Endothelial cell of umbilical vein (primary cell): ENCODE measurements around the gene KIR3DL1. TPM values are rescaled to one million over a fixed set of nuclear protein-coding genes. Genes with fewer than 3 reads are reported as not detected.
"Not testable (repeated sequence)": the region's sequence is repeated elsewhere in the genome, so short reads cannot be mapped to it uniquely, and the experiment has no call there.

ENCODE experiments used
- BruUV-seq: library from RNA; stranded (reverse); fragments of 400-500 nt; replicated peaks from 2 replicates; lab custom pipeline; 2021; lab: Mats Ljungman, UMichigan
- CTCF ChIA-PET: fragments of 300-600, 350-600 bp; sonication (Branson Sonifier 250); formaldehyde crosslinking; loops from one replicate; lab custom pipeline; 2021; ENCODE audit warnings: antibody characterized with exemption, inconsistent platforms; lab: Charles Lee
- POLR2A ChIA-PET: fragments of 300-600, 350-600 bp; sonication (Branson Sonifier 250); formaldehyde crosslinking; loops from one replicate; lab custom pipeline; 2021; ENCODE audit warnings: antibody characterized with exemption, inconsistent platforms; lab: Charles Lee
- DNase-seq: peaks from one replicate; pipeline ENCODE4 v3.0.0-alpha.2; 2011; ENCODE audit warnings: low read depth, low spot score
- FAIRE-seq: peaks from 2 replicates; lab custom pipeline; 2011; peaks lifted over from hg19 to GRCh38; lab: Jason Lieb, UNC
- H2AFZ ChIP-seq: 2 replicates; pipeline ENCODE4 v1.6.0; 2012; ENCODE audit warnings: low read depth, low read length, control low read depth, inconsistent platforms
- H3K27ac ChIP-seq: 2 replicates; pipeline ENCODE4 v1.5.1; 2011; ENCODE audit warnings: low read depth, mild to moderate bottlenecking, control low read depth, low read length, moderate library complexity; ENCODE audit not compliant: insufficient read depth
- H3K27me3 ChIP-seq, 2 experiments: 2 replicates each; pipeline versions ENCODE4 v1.6.0 to v1.6.1; 2011; ENCODE audit warnings: low read length in 2 of 2, mixed read lengths in 1 of 2; ENCODE audit not compliant: control insufficient read depth in 2 of 2, insufficient read depth in 2 of 2
- H3K36me3 ChIP-seq, 2 experiments: 2 replicates in 1 of 2; 3 replicates in 1 of 2; pipeline ENCODE4 v1.5.1; 2011; ENCODE audit warnings: low read length in 2 of 2, mild to moderate bottlenecking in 1 of 2, moderate library complexity in 1 of 2; ENCODE audit not compliant: control insufficient read depth in 2 of 2, insufficient read depth in 2 of 2; ENCODE audit errors: extremely low read depth in 1 of 2
- H3K4me1 ChIP-seq: 3 replicates; pipeline ENCODE4 v1.5.1; 2011; ENCODE audit warnings: mild to moderate bottlenecking, low read length; ENCODE audit not compliant: control insufficient read depth, insufficient read depth; ENCODE audit errors: extremely low read depth
- H3K4me2 ChIP-seq: 2 replicates; pipeline ENCODE4 v1.6.1; 2011; ENCODE audit warnings: low read length, control low read depth, mixed read lengths; ENCODE audit not compliant: insufficient read depth
- H3K4me3 ChIP-seq, 3 experiments: fragments of 200-600 bp in 1 of 3; sonication (generic), shearing (Covaris generic) in 1 of 3; replicated peaks in 1 of 3; 2 replicates each; pipeline ENCODE4 v1.5.1; 2011 to 2016; ENCODE audit warnings: control low read depth in 3 of 3, low read length in 3 of 3, mild to moderate bottlenecking in 2 of 3, inconsistent platforms in 1 of 3, low read depth in 1 of 3, moderate library complexity in 1 of 3; ENCODE audit not compliant: insufficient read depth in 1 of 3
- H3K79me2 ChIP-seq: 2 replicates; pipeline ENCODE4 v1.6.0; 2012; ENCODE audit warnings: low read length, inconsistent platforms; ENCODE audit not compliant: control insufficient read depth, insufficient read depth
- H3K9ac ChIP-seq: replicated peaks from 2 replicates; pipeline ENCODE3; 2011; ENCODE audit warnings: low read length, control low read depth; ENCODE audit not compliant: insufficient read depth; ENCODE audit errors: extremely low read depth
- H3K9me1 ChIP-seq: replicated peaks from 3 replicates; pipeline ENCODE4 v1.6.0; 2011; ENCODE audit warnings: mild to moderate bottlenecking, low read length; ENCODE audit not compliant: control insufficient read depth, insufficient read depth; ENCODE audit errors: extremely low read depth
- H3K9me3 ChIP-seq: replicated peaks from 2 replicates; pipeline ENCODE4 v1.5.1; 2012; ENCODE audit warnings: low read length, inconsistent platforms; ENCODE audit not compliant: control insufficient read depth, insufficient read depth
- H4K20me1 ChIP-seq: replicated peaks from 2 replicates; pipeline ENCODE3; 2011; ENCODE audit warnings: mild to moderate bottlenecking, low read length; ENCODE audit not compliant: control insufficient read depth, insufficient read depth; ENCODE audit errors: extremely low read depth
- EZH2 ChIP-seq: IDR thresholded peaks from 2 replicates; pipeline ENCODE4 v1.6.1; 2012; ENCODE audit warnings: borderline replicate concordance, low read depth, mild to moderate bottlenecking, moderate library complexity, low read length, inconsistent platforms; ENCODE audit not compliant: severe bottlenecking
- FOS ChIP-seq: IDR thresholded peaks from 2 replicates; pipeline ENCODE4 v1.6.1; 2011; ENCODE audit warnings: mild to moderate bottlenecking, low read length, moderate library complexity, borderline replicate concordance; ENCODE audit not compliant: insufficient read depth
- GATA2 ChIP-seq: IDR thresholded peaks from 2 replicates; pipeline ENCODE4 v1.7.0; 2011; ENCODE audit warnings: low read depth, mild to moderate bottlenecking, moderate library complexity, mixed read lengths, low read length; ENCODE audit not compliant: insufficient read length, insufficient read depth
- JUN ChIP-seq: IDR thresholded peaks from 2 replicates; pipeline ENCODE4 v1.6.1; 2011; ENCODE audit warnings: borderline replicate concordance, low read depth; ENCODE audit not compliant: insufficient read length, insufficient read depth
- MYC ChIP-seq: IDR thresholded peaks from one replicate; pipeline ENCODE4 v1.6.1; 2011; ENCODE audit warnings: mild to moderate bottlenecking, low read depth, low read length
- POLR2A ChIP-seq: IDR thresholded peaks from 2 replicates; pipeline ENCODE4 v1.6.1; 2012; ENCODE audit warnings: low read depth, mild to moderate bottlenecking, control low read depth, low read length
- POLR2AphosphoS5 ChIP-seq: IDR thresholded peaks from 2 replicates; pipeline ENCODE4 v1.6.1; 2012; ENCODE audit warnings: low read depth, mild to moderate bottlenecking, control low read depth, low read length, moderate library complexity; ENCODE audit not compliant: insufficient read depth
- dilution Hi-C: fragments of 300-500 bp; cut with MboI; formaldehyde crosslinking; loops from one replicate; pipeline ENCODE4 v1.15.0; 2019; ENCODE audit warnings: low sequenced_read_pairs; ENCODE audit not compliant: extremely low pct_ligation_motif_present
- intact Hi-C: fragments of 100-400 bp; cut with micrococcal nuclease; formaldehyde crosslinking; loops from one replicate; pipeline ENCODE4 v1.10.0; 2022
- polyA plus RNA-seq, 4 experiments: library from polyadenylated mRNA; depleted of rRNA in 3 of 4; stranded (reverse) in 3 of 4; unstranded in 1 of 4; fragments of >200 nt; gene quantifications; 2 replicates each; pipeline versions ENCODE4 v1.2.1 to v1.2.3, GENCODE V29; 2011 to 2012; ENCODE audit warnings: missing spikeins in 1 of 4
- total RNA-seq: library from RNA; stranded (reverse); gene quantifications from 2 replicates; pipeline ENCODE4 v1.2.3, GENCODE V29; 2021
- TF ChIP-seq, protein P1 (sequence below): IDR thresholded peaks from 2 replicates; pipeline ENCODE4 v1.6.1; 2011; ENCODE audit not compliant: insufficient read depth, insufficient read length
- TF ChIP-seq, protein P2 (sequence below), 2 donors: IDR thresholded peaks; 1 replicate in 1 of 2; 2 replicates in 1 of 2; pipeline ENCODE4 v1.5.1; 2011; ENCODE audit warnings: low read length in 2 of 2, mild to moderate bottlenecking in 2 of 2, moderate library complexity in 2 of 2, control low read depth in 1 of 2, inconsistent platforms in 1 of 2, low read depth in 1 of 2; ENCODE audit not compliant: insufficient read depth in 1 of 2; ENCODE audit errors: extremely low read depth in 1 of 2

Gene KIR3DL1
- total and polyA plus RNA-seq, 2 donors (not counting 3 experiments of a cell fraction or from before 2014, with no cell fraction given) = not detected

DNA sequence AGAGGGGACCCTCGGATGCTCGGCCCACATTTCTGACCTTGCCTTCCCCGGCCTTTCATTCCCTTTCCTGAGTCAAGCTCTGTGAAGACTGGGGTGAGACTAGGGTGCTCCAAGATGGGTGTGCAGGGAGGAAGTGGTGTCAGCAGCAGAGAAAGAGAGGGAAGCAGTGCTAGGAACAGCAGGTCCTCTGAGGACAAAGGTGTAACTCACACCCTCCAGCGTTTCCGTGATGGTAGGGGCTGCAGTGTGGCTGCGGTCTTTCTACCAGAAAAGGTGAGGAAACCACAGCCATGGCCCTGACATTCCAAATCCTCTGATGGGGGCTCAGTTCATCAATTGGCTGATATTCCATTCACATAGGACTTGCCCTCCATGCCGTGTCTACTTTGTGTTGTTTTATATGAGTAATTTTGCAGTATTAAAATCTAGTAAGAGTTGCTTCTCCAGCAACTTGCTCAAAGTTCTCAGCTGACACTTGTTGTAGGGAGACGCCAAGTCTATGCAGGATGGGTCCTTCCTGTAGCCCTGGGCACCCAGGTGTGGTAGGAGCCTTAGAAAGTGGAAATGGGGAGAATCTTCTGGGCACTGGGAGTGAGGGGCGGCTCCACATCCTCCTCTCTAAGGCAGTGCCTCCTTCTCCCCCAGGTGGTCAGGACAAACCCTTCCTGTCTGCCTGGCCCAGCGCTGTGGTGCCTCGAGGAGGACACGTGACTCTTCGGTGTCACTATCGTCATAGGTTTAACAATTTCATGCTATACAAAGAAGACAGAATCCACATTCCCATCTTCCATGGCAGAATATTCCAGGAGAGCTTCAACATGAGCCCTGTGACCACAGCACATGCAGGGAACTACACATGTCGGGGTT is 1.6 kb downstream of the KIR3DL1 start:
- no peak overlapping the region for H2AFZ ChIP-seq
- no peaks in the 10 kb centered on the region for H4K20me1 ChIP-seq

DNA sequence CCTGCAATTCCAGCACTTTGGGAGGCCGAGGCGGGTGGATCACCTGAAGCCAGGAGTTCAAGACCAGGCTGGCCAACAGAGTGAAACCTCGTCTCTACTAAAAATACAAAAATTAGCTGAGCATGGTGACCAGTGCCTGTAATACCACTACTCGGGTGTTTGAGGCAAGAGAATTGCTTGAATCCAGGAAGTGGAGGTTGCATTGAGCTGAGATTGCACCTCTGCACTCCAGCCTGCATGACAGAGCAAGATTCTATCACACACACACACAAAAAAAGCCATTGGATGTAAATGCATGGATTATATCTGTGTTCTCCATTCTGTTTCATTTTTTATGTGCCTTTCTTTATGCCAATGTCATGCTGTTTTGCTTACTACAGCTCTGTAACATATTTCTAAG is 8.1 kb downstream of the KIR3DL1 start:
- H3K9ac ChIP-seq, H3K27ac ChIP-seq, H3K4me3 ChIP-seq, BruUV-seq, H3K27me3 ChIP-seq, H3K79me2 ChIP-seq, DNase-seq, POLR2A ChIA-PET, H3K9me1 ChIP-seq, H3K4me1 ChIP-seq, H2AFZ ChIP-seq, H3K9me3 ChIP-seq, dilution Hi-C loops, H3K36me3 ChIP-seq, H3K4me2 ChIP-seq, H4K20me1 ChIP-seq, intact Hi-C loops, CTCF ChIA-PET, FAIRE-seq: not testable (repeated sequence)

More for the DNA sequence above, 1.6 kb downstream of the KIR3DL1 start:
- intact Hi-C loops (no loop called here), dilution Hi-C loops (no loop called here)
- H3K4me3 ChIP-seq = no peak overlapping the region
- H3K9me3 ChIP-seq = peaks cover 2% of the 10 kb centered on the region
- no peak overlapping the region for H3K4me2 ChIP-seq
- TF ChIP-seq POLR2AphosphoS5 (no peak), GATA2 (no peak), MYC (no peak), POLR2A (no peak), FOS (no peak), EZH2 (no peak), JUN (no peak)
- TF ChIP-seq, protein P1, sequence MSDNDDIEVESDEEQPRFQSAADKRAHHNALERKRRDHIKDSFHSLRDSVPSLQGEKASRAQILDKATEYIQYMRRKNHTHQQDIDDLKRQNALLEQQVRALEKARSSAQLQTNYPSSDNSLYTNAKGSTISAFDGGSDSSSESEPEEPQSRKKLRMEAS = no peak
- TF ChIP-seq, protein P2, sequence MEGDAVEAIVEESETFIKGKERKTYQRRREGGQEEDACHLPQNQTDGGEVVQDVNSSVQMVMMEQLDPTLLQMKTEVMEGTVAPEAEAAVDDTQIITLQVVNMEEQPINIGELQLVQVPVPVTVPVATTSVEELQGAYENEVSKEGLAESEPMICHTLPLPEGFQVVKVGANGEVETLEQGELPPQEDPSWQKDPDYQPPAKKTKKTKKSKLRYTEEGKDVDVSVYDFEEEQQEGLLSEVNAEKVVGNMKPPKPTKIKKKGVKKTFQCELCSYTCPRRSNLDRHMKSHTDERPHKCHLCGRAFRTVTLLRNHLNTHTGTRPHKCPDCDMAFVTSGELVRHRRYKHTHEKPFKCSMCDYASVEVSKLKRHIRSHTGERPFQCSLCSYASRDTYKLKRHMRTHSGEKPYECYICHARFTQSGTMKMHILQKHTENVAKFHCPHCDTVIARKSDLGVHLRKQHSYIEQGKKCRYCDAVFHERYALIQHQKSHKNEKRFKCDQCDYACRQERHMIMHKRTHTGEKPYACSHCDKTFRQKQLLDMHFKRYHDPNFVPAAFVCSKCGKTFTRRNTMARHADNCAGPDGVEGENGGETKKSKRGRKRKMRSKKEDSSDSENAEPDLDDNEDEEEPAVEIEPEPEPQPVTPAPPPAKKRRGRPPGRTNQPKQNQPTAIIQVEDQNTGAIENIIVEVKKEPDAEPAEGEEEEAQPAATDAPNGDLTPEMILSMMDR (IDR thresholded peaks at IDR 0.05; ENCODE audit: extremely low read depth in 1 of 2, insufficient read depth in 1 of 2, low read depth in 1 of 2, low read length in 2 of 2) = no peak
- H3K79me2 ChIP-seq = no peaks in the 10 kb centered on the region
- no peaks in the 10 kb centered on the region for H3K36me3 ChIP-seq
- no peaks in the 10 kb centered on the region for H3K27me3 ChIP-seq
- BruUV-seq = no TSS peak
- no peaks in the 10 kb centered on the region for H3K9me1 ChIP-seq
- no peak for FAIRE-seq
- H3K4me1 ChIP-seq = no peaks in the 10 kb centered on the region
- no peak overlapping the region for H3K9ac ChIP-seq
- H3K27ac ChIP-seq = no peak overlapping the region
- ChIA-PET CTCF (no interaction called here), POLR2A (no interaction called here)
- no peak for DNase-seq

DNA sequence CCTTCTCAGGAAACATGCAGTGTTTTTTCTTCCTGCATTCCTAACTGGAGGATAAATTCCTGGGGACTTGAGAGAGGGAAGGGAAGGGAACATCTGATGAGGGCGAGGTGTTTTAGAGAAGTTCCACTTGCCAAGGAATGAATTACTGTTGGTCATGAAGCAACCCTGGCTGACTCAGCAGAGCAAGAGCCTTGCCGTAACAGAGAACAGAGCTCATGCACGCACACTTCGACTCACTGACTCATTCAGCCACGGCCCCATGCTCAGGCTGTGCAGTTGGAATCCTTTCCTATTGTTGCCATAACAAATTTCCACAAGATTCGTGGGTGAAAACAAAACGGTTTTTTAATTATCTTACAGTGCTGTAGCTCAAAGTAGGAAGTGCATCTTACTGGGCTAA is 9.1 kb downstream of the KIR3DL1 start:
- POLR2A ChIA-PET = not testable (repeated sequence)

More for the DNA sequence above, 9.1 kb downstream of the KIR3DL1 start:
- DNase-seq, dilution Hi-C loops, H3K27ac ChIP-seq, BruUV-seq, FAIRE-seq, H3K4me3 ChIP-seq, H3K9me3 ChIP-seq, H3K79me2 ChIP-seq, H4K20me1 ChIP-seq, H2AFZ ChIP-seq, H3K36me3 ChIP-seq, H3K4me1 ChIP-seq, CTCF ChIA-PET, H3K9ac ChIP-seq, intact Hi-C loops, H3K9me1 ChIP-seq, H3K27me3 ChIP-seq, H3K4me2 ChIP-seq: not testable (repeated sequence)
